ENCODE measurements around the gene RAB21.
A peak's percentile ranks its signal among the peaks of the same experiment; 100 is the strongest.

DNA sequence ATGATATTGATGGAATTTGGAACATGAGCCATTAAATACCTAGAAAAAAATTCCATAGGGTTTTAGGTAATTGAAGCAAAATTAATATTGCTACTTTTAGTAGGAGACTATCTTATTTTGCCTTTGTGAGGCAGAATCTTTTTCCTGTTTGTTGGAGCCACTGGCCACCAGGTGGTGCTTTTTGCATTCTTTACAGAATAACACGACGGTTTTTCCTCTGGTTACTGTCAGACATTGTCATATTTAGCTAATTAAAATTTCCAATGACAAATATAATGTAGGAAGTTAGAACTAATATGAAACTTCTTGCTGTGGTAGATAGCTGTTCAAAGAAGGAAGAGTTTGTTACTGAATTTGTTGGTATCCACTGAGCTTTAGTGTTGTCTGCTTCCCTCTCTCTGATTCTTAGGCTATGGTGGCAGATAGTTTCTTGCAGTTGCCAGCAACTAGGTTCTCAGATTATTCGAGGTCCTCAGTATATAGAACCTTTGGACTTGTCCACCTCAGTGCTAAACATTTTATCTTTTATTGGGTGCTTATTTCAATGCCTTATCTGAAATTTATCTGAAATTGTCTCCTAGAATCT is 25.7 kb downstream of the RAB21 start:
- TF ChIP-seq, protein P1, sequence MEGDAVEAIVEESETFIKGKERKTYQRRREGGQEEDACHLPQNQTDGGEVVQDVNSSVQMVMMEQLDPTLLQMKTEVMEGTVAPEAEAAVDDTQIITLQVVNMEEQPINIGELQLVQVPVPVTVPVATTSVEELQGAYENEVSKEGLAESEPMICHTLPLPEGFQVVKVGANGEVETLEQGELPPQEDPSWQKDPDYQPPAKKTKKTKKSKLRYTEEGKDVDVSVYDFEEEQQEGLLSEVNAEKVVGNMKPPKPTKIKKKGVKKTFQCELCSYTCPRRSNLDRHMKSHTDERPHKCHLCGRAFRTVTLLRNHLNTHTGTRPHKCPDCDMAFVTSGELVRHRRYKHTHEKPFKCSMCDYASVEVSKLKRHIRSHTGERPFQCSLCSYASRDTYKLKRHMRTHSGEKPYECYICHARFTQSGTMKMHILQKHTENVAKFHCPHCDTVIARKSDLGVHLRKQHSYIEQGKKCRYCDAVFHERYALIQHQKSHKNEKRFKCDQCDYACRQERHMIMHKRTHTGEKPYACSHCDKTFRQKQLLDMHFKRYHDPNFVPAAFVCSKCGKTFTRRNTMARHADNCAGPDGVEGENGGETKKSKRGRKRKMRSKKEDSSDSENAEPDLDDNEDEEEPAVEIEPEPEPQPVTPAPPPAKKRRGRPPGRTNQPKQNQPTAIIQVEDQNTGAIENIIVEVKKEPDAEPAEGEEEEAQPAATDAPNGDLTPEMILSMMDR (IDR thresholded peaks at IDR 0.05) = peak; percentile 23 to 53 (median 44)
- TF ChIP-seq EP300 (IDR thresholded peaks at IDR 0.05) = no peak
